ENCODE results near the gene OXTR. TPM values are rescaled to one million over a fixed set of nuclear protein-coding genes. Genes with fewer than 3 reads are reported as not detected.
A peak's percentile ranks its signal among the peaks of the same experiment; 100 is the strongest.

OXTR gene
- total RNA-seq, result under 1 TPM; 0.57 to 0.74 TPM

- Mint-ChIP-seq H3K4me1 (ENCODE audit: low read depth) (peaks cover 14% of the 10 kb centered on the region), H3K27ac (no peak within 1 kb of the TSS), H3K4me3 (peak within 1 kb of the TSS; percentile 36), H3K27me3 (ENCODE audit: low read depth) (peaks cover 44% of the 10 kb centered on the region), H3K9me3 (no peaks in the 10 kb centered on the region), H3K36me3 (ENCODE audit: low read depth) (no peaks in the 10 kb centered on the region)
- CTCF ChIA-PET, result interaction anchor here (0.6 to 2.0 kb wide), 13 partner anchors 9 to 610 kb away, joined by 3 to 9 read pairs (median 4); no protein-coding TSS in a partner anchor
- peak; percentile 62 for DNase-seq
- intact Hi-C loops (cut with micrococcal nuclease), result loop anchor here (1.0 to 10.0 kb wide), 6 partner anchors 87 to 533 kb away; partner anchors contain the start of gene RAD18
These were observed at the start of gene OXTR for GRCh38 chr3:8769088-8769822. Gene OXTR, minus strand, starts transcription at chr3:8769613. Its CDS starts 1,426 bp downstream, at chr3:8768187.

GRCh38 chr3:8817486-8817885 is 48.1 kb upstream of the OXTR start:
- Mint-ChIP-seq H3K27me3 (ENCODE audit: low read depth) (no peaks in the 10 kb centered on the region), H3K27ac (no peak overlapping the region), H3K9me3 (peaks cover 19% of the 10 kb centered on the region), H3K36me3 (ENCODE audit: low read depth) (peaks cover 5% of the 10 kb centered on the region), H3K4me3 (no peak overlapping the region), H3K4me1 (ENCODE audit: low read depth) (no peaks in the 10 kb centered on the region)
- CTCF ChIA-PET, result no interaction called here
- intact Hi-C loops (cut with micrococcal nuclease), result no loop called here
- no peak for DNase-seq

- CTCF ChIA-PET, result no interaction called here
- no peak overlapping the region for H3K4me3 Mint-ChIP-seq
These were observed 46.7 kb upstream of the OXTR start for GRCh38 chr3:8816106-8816505.

GRCh38 chr3:8813411-8813810 is 44.0 kb upstream of the OXTR start:
- CTCF ChIA-PET, result no interaction called here
- intact Hi-C loops (cut with micrococcal nuclease), result no loop called here
- no peaks in the 10 kb centered on the region for H3K27me3 Mint-ChIP-seq (ENCODE audit: low read depth)
- H3K4me3 Mint-ChIP-seq, result no peak overlapping the region
- H3K4me1 Mint-ChIP-seq (ENCODE audit: low read depth), result no peaks in the 10 kb centered on the region
- H3K27ac Mint-ChIP-seq, result no peak overlapping the region
- no peaks in the 10 kb centered on the region for H3K36me3 Mint-ChIP-seq (ENCODE audit: low read depth)
- DNase-seq, result no peak
- H3K9me3 Mint-ChIP-seq, result peaks cover 5% of the 10 kb centered on the region

More at GRCh38 chr3:8816106-8816505, 46.7 kb upstream of the OXTR start:
- intact Hi-C loops (cut with micrococcal nuclease), result no loop called here
- Mint-ChIP-seq H3K4me1 (ENCODE audit: low read depth) (no peaks in the 10 kb centered on the region), H3K27ac (no peak overlapping the region), H3K36me3 (ENCODE audit: low read depth) (peaks cover 5% of the 10 kb centered on the region), H3K9me3 (peaks cover 15% of the 10 kb centered on the region), H3K27me3 (ENCODE audit: low read depth) (no peaks in the 10 kb centered on the region)
- no peak for DNase-seq

- no peak for DNase-seq
- no peaks in the 10 kb centered on the region for H3K36me3 Mint-ChIP-seq (ENCODE audit: low read depth)
- H3K4me1 Mint-ChIP-seq (ENCODE audit: low read depth), result no peaks in the 10 kb centered on the region
- H3K27me3 Mint-ChIP-seq (ENCODE audit: low read depth), result no peaks in the 10 kb centered on the region
- intact Hi-C loops (cut with micrococcal nuclease), result no loop called here
- no peaks in the 10 kb centered on the region for H3K9me3 Mint-ChIP-seq
- no peak overlapping the region for H3K4me3 Mint-ChIP-seq
- no peak overlapping the region for H3K27ac Mint-ChIP-seq
- CTCF ChIA-PET, result no interaction called here
These were observed 41.1 kb upstream of the OXTR start for GRCh38 chr3:8810561-8810960.

GRCh38 chr3:8805774-8806173 is 36.4 kb upstream of the OXTR start:
- intact Hi-C loops (cut with micrococcal nuclease), result no loop called here
- CTCF ChIA-PET, result no interaction called here
- H3K4me1 Mint-ChIP-seq (ENCODE audit: low read depth), result no peaks in the 10 kb centered on the region
- no peak overlapping the region for H3K4me3 Mint-ChIP-seq
- DNase-seq, result no peak
- no peaks in the 10 kb centered on the region for H3K27me3 Mint-ChIP-seq (ENCODE audit: low read depth)
- H3K9me3 Mint-ChIP-seq, result peaks cover 2% of the 10 kb centered on the region
- H3K36me3 Mint-ChIP-seq (ENCODE audit: low read depth), result no peaks in the 10 kb centered on the region
- no peak overlapping the region for H3K27ac Mint-ChIP-seq

- Mint-ChIP-seq H3K4me3 (no peak overlapping the region), H3K27ac (no peak overlapping the region), H3K36me3 (ENCODE audit: low read depth) (no peaks in the 10 kb centered on the region), H3K4me1 (ENCODE audit: low read depth) (no peaks in the 10 kb centered on the region), H3K27me3 (ENCODE audit: low read depth) (no peaks in the 10 kb centered on the region), H3K9me3 (peaks cover 8% of the 10 kb centered on the region)
- DNase-seq, result no peak
- CTCF ChIA-PET, result no interaction called here
- intact Hi-C loops (cut with micrococcal nuclease), result no loop called here
These were observed 32.8 kb upstream of the OXTR start for GRCh38 chr3:8802256-8802655.

GRCh38 chr3:8800016-8800415 is 30.6 kb upstream of the OXTR start:
- DNase-seq, result no peak
- Mint-ChIP-seq H3K4me3 (no peak overlapping the region), H3K4me1 (ENCODE audit: low read depth) (no peaks in the 10 kb centered on the region), H3K27ac (no peak overlapping the region), H3K36me3 (ENCODE audit: low read depth) (no peaks in the 10 kb centered on the region), H3K27me3 (ENCODE audit: low read depth) (no peaks in the 10 kb centered on the region), H3K9me3 (peaks cover 8% of the 10 kb centered on the region)
- CTCF ChIA-PET, result no interaction called here
- intact Hi-C loops (cut with micrococcal nuclease), result no loop called here

GRCh38 chr3:8794247-8794646 is 24.8 kb upstream of the OXTR start:
- CTCF ChIA-PET, result no interaction called here

GRCh38 chr3:8793242-8793641 is 23.8 kb upstream of the OXTR start:
- CTCF ChIA-PET, result no interaction called here
- no peak for DNase-seq
- intact Hi-C loops (cut with micrococcal nuclease), result no loop called here
- H3K9me3 Mint-ChIP-seq, result peaks cover 2% of the 10 kb centered on the region
- no peaks in the 10 kb centered on the region for H3K27me3 Mint-ChIP-seq (ENCODE audit: low read depth)
- H3K4me3 Mint-ChIP-seq, result no peak overlapping the region
- H3K4me1 Mint-ChIP-seq (ENCODE audit: low read depth), result no peaks in the 10 kb centered on the region
- no peaks in the 10 kb centered on the region for H3K36me3 Mint-ChIP-seq (ENCODE audit: low read depth)
- no peak overlapping the region for H3K27ac Mint-ChIP-seq

More at GRCh38 chr3:8794247-8794646, 24.8 kb upstream of the OXTR start:
- no peaks in the 10 kb centered on the region for H3K27me3 Mint-ChIP-seq (ENCODE audit: low read depth)
- peaks cover 2% of the 10 kb centered on the region for H3K9me3 Mint-ChIP-seq
- H3K36me3 Mint-ChIP-seq (ENCODE audit: low read depth), result no peaks in the 10 kb centered on the region
- H3K4me1 Mint-ChIP-seq (ENCODE audit: low read depth), result no peaks in the 10 kb centered on the region
- no peak overlapping the region for H3K27ac Mint-ChIP-seq
- intact Hi-C loops (cut with micrococcal nuclease), result no loop called here
- no peak for DNase-seq
- no peak overlapping the region for H3K4me3 Mint-ChIP-seq

GRCh38 chr3:8790529-8790928 is 21.1 kb upstream of the OXTR start:
- DNase-seq, result no peak
- H3K36me3 Mint-ChIP-seq (ENCODE audit: low read depth), result no peaks in the 10 kb centered on the region
- intact Hi-C loops (cut with micrococcal nuclease), result no loop called here
- no peak overlapping the region for H3K27ac Mint-ChIP-seq
- CTCF ChIA-PET, result interaction anchor here (0.7 kb wide), 1 partner anchor 21 kb away, joined by 4 read pairs; the partner anchor contains the start of gene OXTR
- H3K27me3 Mint-ChIP-seq (ENCODE audit: low read depth), result no peaks in the 10 kb centered on the region
- no peak overlapping the region for H3K4me3 Mint-ChIP-seq
- H3K9me3 Mint-ChIP-seq, result peaks cover 2% of the 10 kb centered on the region
- H3K4me1 Mint-ChIP-seq (ENCODE audit: low read depth), result no peaks in the 10 kb centered on the region

GRCh38 chr3:8784676-8785435 is 15.4 kb upstream of the OXTR start:
- intact Hi-C loops (cut with micrococcal nuclease), result no loop called here
- no peak for DNase-seq
- no peak overlapping the region for H3K27ac Mint-ChIP-seq
- no peak overlapping the region for H3K4me3 Mint-ChIP-seq
- no peaks in the 10 kb centered on the region for H3K27me3 Mint-ChIP-seq (ENCODE audit: low read depth)
- H3K4me1 Mint-ChIP-seq (ENCODE audit: low read depth), result no peaks in the 10 kb centered on the region
- CTCF ChIA-PET, result no interaction called here
- no peaks in the 10 kb centered on the region for H3K9me3 Mint-ChIP-seq
- H3K36me3 Mint-ChIP-seq (ENCODE audit: low read depth), result no peaks in the 10 kb centered on the region

GRCh38 chr3:8780279-8780678 is 10.9 kb upstream of the OXTR start:
- no peak overlapping the region for H3K4me3 Mint-ChIP-seq
- no peak overlapping the region for H3K27ac Mint-ChIP-seq
- peaks cover 13% of the 10 kb centered on the region for H3K27me3 Mint-ChIP-seq (ENCODE audit: low read depth)
- DNase-seq, result no peak
- intact Hi-C loops (cut with micrococcal nuclease), result no loop called here
- no peaks in the 10 kb centered on the region for H3K36me3 Mint-ChIP-seq (ENCODE audit: low read depth)
- no peaks in the 10 kb centered on the region for H3K4me1 Mint-ChIP-seq (ENCODE audit: low read depth)
- CTCF ChIA-PET, result no interaction called here
- no peaks in the 10 kb centered on the region for H3K9me3 Mint-ChIP-seq
